GM11168 (cell line): ENCODE data around the gene MRPL46.
"Not testable (repeated sequence)": the region's sequence is repeated elsewhere in the genome, so short reads cannot be mapped to it uniquely, and the experiment has no call there.

Source experiments
- in situ Hi-C: fragments of 300-500 bp; cut with MboI; formaldehyde crosslinking; loops from one replicate; pipeline ENCODE4 v1.12.0; 2022; ENCODE audit warnings: low sequenced_read_pairs; ENCODE audit not compliant: unreplicated experiment

MRPL46 gene

GRCh38 chr15:88482263-88482662 lies 15.1 kb upstream of the MRPL46 start:
- in situ Hi-C loops: loop anchor here (25.0 kb wide), 1 partner anchor 355 kb away; no protein-coding TSS in a partner anchor

GRCh38 chr15:88480981-88481380 lies 13.8 kb upstream of the MRPL46 start:
- in situ Hi-C loops: loop anchor here (25.0 kb wide), 1 partner anchor 356 kb away; no protein-coding TSS in a partner anchor

GRCh38 chr15:88479169-88479568 lies 12.0 kb upstream of the MRPL46 start:
- in situ Hi-C loops: loop anchor here (25.0 kb wide), 1 partner anchor 358 kb away; no protein-coding TSS in a partner anchor

GRCh38 chr15:88477904-88478303 lies 10.7 kb upstream of the MRPL46 start:
- in situ Hi-C loops: loop anchor here (25.0 kb wide), 1 partner anchor 359 kb away; no protein-coding TSS in a partner anchor

- in situ Hi-C loops: loop anchor here (25.0 kb wide), 1 partner anchor 360 kb away; no protein-coding TSS in a partner anchor
Measured at GRCh38 chr15:88477126-88477525, 9.9 kb upstream of the MRPL46 start.

GRCh38 chr15:88476635-88477060 lies 9.5 kb upstream of the MRPL46 start:
- in situ Hi-C loops: loop anchor here (25.0 kb wide), 1 partner anchor 361 kb away; no protein-coding TSS in a partner anchor

- in situ Hi-C loops: not testable (repeated sequence)
Measured at GRCh38 chr15:88473661-88474293, 6.6 kb upstream of the MRPL46 start.

GRCh38 chr15:88472225-88472624 lies 5.0 kb upstream of the MRPL46 start:
- in situ Hi-C loops: no loop called here

GRCh38 chr15:88470625-88471372 lies 3.6 kb upstream of the MRPL46 start:
- in situ Hi-C loops: no loop called here

- in situ Hi-C loops: loop anchor here (10.0 kb wide), 1 partner anchor 155 kb away; the partner anchor contains the start of gene AEN
Measured at GRCh38 chr15:88469321-88469720, 2.1 kb upstream of the MRPL46 start.

GRCh38 chr15:88468721-88469120 lies 1.5 kb upstream of the MRPL46 start:
- in situ Hi-C loops: loop anchor here (10.0 kb wide), 1 partner anchor 156 kb away; the partner anchor contains the start of gene AEN

- in situ Hi-C loops: loop anchor here (10.0 kb wide), 1 partner anchor 157 kb away; the partner anchor contains the start of gene AEN
Measured at GRCh38 chr15:88467935-88468528, 844 bp upstream of the MRPL46 start.

GRCh38 chr15:88465633-88466224 lies 1.5 kb downstream of the MRPL46 start:
- in situ Hi-C loops: loop anchor here (10.0 kb wide), 1 partner anchor 159 kb away; the partner anchor contains the start of gene AEN

GRCh38 chr15:88463870-88464532 lies 3.2 kb downstream of the MRPL46 start:
- in situ Hi-C loops: loop anchor here (10.0 kb wide), 1 partner anchor 161 kb away; the partner anchor contains the start of gene AEN

- in situ Hi-C loops: no loop called here
Measured at GRCh38 chr15:88456733-88457132, 10.5 kb downstream of the MRPL46 start.

GRCh38 chr15:88454867-88455810 lies 12.0 kb downstream of the MRPL46 start:
- in situ Hi-C loops: no loop called here

GRCh38 chr15:88454236-88454635 lies 13.0 kb downstream of the MRPL46 start:
- in situ Hi-C loops: no loop called here

GRCh38 chr15:88453651-88454050 lies 13.5 kb downstream of the MRPL46 start:
- in situ Hi-C loops: no loop called here
